SK-N-SH treated with all-trans-retinoic acid at 6 μM for 48 hours (cell line): ENCODE results near the gene CDH11.

ENCODE experiments used
- ARNTL ChIP-seq: fragments of 450-650 bp; formaldehyde crosslinking; IDR thresholded peaks from 2 replicates; pipeline ENCODE4 v1.5.0; 2020; ENCODE audit warnings: low read depth, mild to moderate bottlenecking, moderate library complexity, borderline replicate concordance
- BACH2 ChIP-seq: fragments of 250-450 bp; sonication (Bioruptor Pico); IDR thresholded peaks from 2 replicates; pipeline ENCODE4 v1.9.0; 2021; ENCODE audit warnings: mild to moderate bottlenecking, borderline replicate concordance
- CSDC2 ChIP-seq: fragments of 250-450 bp; sonication (Bioruptor Pico); IDR thresholded peaks from 2 replicates; pipeline ENCODE4 v1.5.0; 2020; ENCODE audit warnings: mild to moderate bottlenecking, moderate library complexity
- ISL1 ChIP-seq: fragments of 250-450 bp; sonication (Bioruptor Pico); IDR thresholded peaks from 2 replicates; pipeline ENCODE4 v2.1.2; 2022; ENCODE audit warnings: mild to moderate bottlenecking, moderate library complexity
- OSR1 ChIP-seq: fragments of 250-450 bp; sonication (Bioruptor Pico); IDR thresholded peaks from 2 replicates; pipeline ENCODE4 v1.8.0; 2022; ENCODE audit warnings: moderate library complexity, mild to moderate bottlenecking, inconsistent platforms
- RARB ChIP-seq: fragments of 250-450 bp; sonication (Bioruptor Pico); IDR thresholded peaks from 2 replicates; pipeline ENCODE4 v1.8.0; 2021; ENCODE audit warnings: mild to moderate bottlenecking, moderate library complexity
- ZC3H10 ChIP-seq: fragments of 250-450 bp; sonication (Bioruptor Pico); IDR thresholded peaks from 2 replicates; pipeline ENCODE4 v1.5.1; 2021; ENCODE audit warnings: mild to moderate bottlenecking, moderate library complexity
- ZFP3 ChIP-seq: fragments of 250-450 bp; sonication (Bioruptor Pico); IDR thresholded peaks from 2 replicates; pipeline ENCODE4 v1.5.0; 2020; ENCODE audit warnings: mild to moderate bottlenecking, moderate library complexity
- ZFP30 ChIP-seq: fragments of 450-650 bp; formaldehyde crosslinking; IDR thresholded peaks from 2 replicates; pipeline ENCODE4 v1.5.0; 2022; ENCODE audit warnings: mild to moderate bottlenecking, moderate library complexity
- ZNF565 ChIP-seq: fragments of 450-650 bp; formaldehyde crosslinking; conservative IDR thresholded peaks from 2 replicates; pipeline ENCODE4 v1.5.0; 2020; ENCODE audit warnings: low read depth, mild to moderate bottlenecking, moderate library complexity
- ZNF70 ChIP-seq: fragments of 450-650 bp; formaldehyde crosslinking; IDR thresholded peaks from 2 replicates; pipeline ENCODE4 v1.5.0; 2020; ENCODE audit warnings: mild to moderate bottlenecking, moderate library complexity
- TF ChIP-seq, protein P1 (sequence below): fragments of 250-450 bp; sonication (Bioruptor Pico); IDR thresholded peaks from 2 replicates; pipeline ENCODE4 v1.8.0; 2020; ENCODE audit warnings: mild to moderate bottlenecking, moderate library complexity, borderline replicate concordance
- TF ChIP-seq, protein P2 (sequence below): fragments of 250-450 bp; sonication (Bioruptor Pico); IDR thresholded peaks from 2 replicates; pipeline ENCODE4 v1.5.1; 2020; ENCODE audit warnings: low read depth, mild to moderate bottlenecking, moderate library complexity
- TF ChIP-seq, protein P3 (sequence below): fragments of 250-450 bp; sonication (Bioruptor Pico); IDR thresholded peaks from 2 replicates; pipeline ENCODE4 v1.8.0; 2021; ENCODE audit warnings: low read depth, mild to moderate bottlenecking, moderate library complexity, borderline replicate concordance

DNA sequence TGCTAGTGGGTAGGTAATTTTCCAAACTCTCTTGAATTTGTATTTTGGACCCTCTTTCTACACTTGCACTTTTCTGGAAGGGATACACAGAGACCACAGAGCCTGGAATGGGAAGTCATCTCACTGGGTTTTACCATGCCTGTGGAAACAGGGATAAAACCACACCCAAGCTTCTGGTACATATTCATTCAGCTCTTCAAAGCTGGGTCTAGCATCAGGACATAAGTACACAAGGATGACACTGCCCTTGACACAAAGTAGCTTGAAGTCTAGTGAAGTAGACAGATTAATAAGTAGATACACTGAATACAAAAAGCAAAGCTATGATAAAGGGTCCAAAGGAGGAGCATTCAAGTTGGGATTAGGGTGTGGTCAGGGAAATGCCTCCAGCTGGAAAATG is 118.2 kb downstream of the CDH11 start:
- TF ChIP-seq ISL1 (CRISPR knock-in tag) (no peak), CSDC2 (no peak), RARB (CRISPR knock-in tag) (no peak), OSR1 (CRISPR knock-in tag) (no peak), ZFP3 (CRISPR knock-in tag) (no peak), ZNF565 (CRISPR knock-in tag) (no peak), ZC3H10 (CRISPR knock-in tag) (no peak), ARNTL (CRISPR knock-in tag) (no peak), ZFP30 (CRISPR knock-in tag) (no peak), ZNF70 (no peak), BACH2 (CRISPR knock-in tag) (no peak)
- TF ChIP-seq, protein P1, sequence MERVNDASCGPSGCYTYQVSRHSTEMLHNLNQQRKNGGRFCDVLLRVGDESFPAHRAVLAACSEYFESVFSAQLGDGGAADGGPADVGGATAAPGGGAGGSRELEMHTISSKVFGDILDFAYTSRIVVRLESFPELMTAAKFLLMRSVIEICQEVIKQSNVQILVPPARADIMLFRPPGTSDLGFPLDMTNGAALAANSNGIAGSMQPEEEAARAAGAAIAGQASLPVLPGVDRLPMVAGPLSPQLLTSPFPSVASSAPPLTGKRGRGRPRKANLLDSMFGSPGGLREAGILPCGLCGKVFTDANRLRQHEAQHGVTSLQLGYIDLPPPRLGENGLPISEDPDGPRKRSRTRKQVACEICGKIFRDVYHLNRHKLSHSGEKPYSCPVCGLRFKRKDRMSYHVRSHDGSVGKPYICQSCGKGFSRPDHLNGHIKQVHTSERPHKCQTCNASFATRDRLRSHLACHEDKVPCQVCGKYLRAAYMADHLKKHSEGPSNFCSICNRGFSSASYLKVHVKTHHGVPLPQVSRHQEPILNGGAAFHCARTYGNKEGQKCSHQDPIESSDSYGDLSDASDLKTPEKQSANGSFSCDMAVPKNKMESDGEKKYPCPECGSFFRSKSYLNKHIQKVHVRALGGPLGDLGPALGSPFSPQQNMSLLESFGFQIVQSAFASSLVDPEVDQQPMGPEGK (CRISPR knock-in tag): no peak
- TF ChIP-seq, protein P2, sequence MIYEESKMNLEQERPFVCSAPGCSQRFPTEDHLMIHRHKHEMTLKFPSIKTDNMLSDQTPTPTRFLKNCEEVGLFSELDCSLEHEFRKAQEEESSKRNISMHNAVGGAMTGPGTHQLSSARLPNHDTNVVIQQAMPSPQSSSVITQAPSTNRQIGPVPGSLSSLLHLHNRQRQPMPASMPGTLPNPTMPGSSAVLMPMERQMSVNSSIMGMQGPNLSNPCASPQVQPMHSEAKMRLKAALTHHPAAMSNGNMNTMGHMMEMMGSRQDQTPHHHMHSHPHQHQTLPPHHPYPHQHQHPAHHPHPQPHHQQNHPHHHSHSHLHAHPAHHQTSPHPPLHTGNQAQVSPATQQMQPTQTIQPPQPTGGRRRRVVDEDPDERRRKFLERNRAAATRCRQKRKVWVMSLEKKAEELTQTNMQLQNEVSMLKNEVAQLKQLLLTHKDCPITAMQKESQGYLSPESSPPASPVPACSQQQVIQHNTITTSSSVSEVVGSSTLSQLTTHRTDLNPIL (CRISPR knock-in tag): no peak
- TF ChIP-seq, protein P3, sequence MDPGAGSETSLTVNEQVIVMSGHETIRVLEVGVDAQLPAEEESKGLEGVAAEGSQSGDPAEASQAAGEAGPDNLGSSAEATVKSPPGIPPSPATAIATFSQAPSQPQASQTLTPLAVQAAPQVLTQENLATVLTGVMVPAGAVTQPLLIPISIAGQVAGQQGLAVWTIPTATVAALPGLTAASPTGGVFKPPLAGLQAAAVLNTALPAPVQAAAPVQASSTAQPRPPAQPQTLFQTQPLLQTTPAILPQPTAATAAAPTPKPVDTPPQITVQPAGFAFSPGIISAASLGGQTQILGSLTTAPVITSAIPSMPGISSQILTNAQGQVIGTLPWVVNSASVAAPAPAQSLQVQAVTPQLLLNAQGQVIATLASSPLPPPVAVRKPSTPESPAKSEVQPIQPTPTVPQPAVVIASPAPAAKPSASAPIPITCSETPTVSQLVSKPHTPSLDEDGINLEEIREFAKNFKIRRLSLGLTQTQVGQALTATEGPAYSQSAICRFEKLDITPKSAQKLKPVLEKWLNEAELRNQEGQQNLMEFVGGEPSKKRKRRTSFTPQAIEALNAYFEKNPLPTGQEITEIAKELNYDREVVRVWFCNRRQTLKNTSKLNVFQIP (CRISPR knock-in tag): no peak
